DND-41 (cell line): Measurements from ENCODE around the gene RPS6KC1.

Experiments
- EZH2 ChIP-seq: IDR thresholded peaks from 3 replicates; pipeline ENCODE4 v1.6.1; 2012; ENCODE audit warnings: borderline replicate concordance, low read depth, mild to moderate bottlenecking, moderate library complexity, low read length, inconsistent platforms; ENCODE audit not compliant: severe bottlenecking
- TF ChIP-seq, protein P1 (sequence below): IDR thresholded peaks from 2 replicates; pipeline ENCODE4 v1.5.1; 2012; ENCODE audit warnings: borderline replicate concordance, low read length, moderate library complexity, mild to moderate bottlenecking; ENCODE audit not compliant: poor library complexity, severe bottlenecking; ENCODE audit errors: extremely low read depth

GRCh38 chr1:213251972-213252371 lies 200.9 kb downstream of the RPS6KC1 start:
- TF ChIP-seq, protein P1, sequence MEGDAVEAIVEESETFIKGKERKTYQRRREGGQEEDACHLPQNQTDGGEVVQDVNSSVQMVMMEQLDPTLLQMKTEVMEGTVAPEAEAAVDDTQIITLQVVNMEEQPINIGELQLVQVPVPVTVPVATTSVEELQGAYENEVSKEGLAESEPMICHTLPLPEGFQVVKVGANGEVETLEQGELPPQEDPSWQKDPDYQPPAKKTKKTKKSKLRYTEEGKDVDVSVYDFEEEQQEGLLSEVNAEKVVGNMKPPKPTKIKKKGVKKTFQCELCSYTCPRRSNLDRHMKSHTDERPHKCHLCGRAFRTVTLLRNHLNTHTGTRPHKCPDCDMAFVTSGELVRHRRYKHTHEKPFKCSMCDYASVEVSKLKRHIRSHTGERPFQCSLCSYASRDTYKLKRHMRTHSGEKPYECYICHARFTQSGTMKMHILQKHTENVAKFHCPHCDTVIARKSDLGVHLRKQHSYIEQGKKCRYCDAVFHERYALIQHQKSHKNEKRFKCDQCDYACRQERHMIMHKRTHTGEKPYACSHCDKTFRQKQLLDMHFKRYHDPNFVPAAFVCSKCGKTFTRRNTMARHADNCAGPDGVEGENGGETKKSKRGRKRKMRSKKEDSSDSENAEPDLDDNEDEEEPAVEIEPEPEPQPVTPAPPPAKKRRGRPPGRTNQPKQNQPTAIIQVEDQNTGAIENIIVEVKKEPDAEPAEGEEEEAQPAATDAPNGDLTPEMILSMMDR, result no peak
- TF ChIP-seq EZH2, result no peak
